Mesenchymal stem cell (in vitro differentiated cells and primary cell): Measurements from ENCODE around the gene CKMT2.

Source experiments
- DNase-seq: peaks from one replicate; pipeline ENCODE4 v3.0.0-alpha.2; 2013
- H2AFZ ChIP-seq: one replicate; pipeline ENCODE4 v1.6.1; 2013; ENCODE audit warnings: low read depth, mild to moderate bottlenecking, control low read depth, inconsistent platforms, low read length, moderate library complexity
- H2AK5ac ChIP-seq: 2 replicates; pipeline ENCODE4 v1.6.1; 2013; ENCODE audit warnings: low read length, moderate library complexity, mild to moderate bottlenecking, inconsistent platforms; ENCODE audit not compliant: severe bottlenecking
- H2BK120ac ChIP-seq: one replicate; pipeline ENCODE4 v1.6.1; 2013; ENCODE audit warnings: low read depth, mild to moderate bottlenecking, inconsistent platforms, low read length, moderate library complexity
- H2BK12ac ChIP-seq, 2 experiments: one replicate each; pipeline ENCODE4 v1.6.1; 2013; ENCODE audit warnings: inconsistent platforms in 2 of 2, low read length in 2 of 2, mild to moderate bottlenecking in 2 of 2, moderate library complexity in 2 of 2, control low read depth in 1 of 2
- H2BK15ac ChIP-seq: one replicate; pipeline ENCODE4 v1.6.1; 2013; ENCODE audit warnings: mild to moderate bottlenecking, low read depth, inconsistent platforms; ENCODE audit not compliant: poor library complexity, severe bottlenecking
- H2BK5ac ChIP-seq: 2 replicates; pipeline ENCODE4 v1.6.1; 2013; ENCODE audit warnings: low read depth, mild to moderate bottlenecking, low read length, control low read depth, inconsistent platforms; ENCODE audit not compliant: poor library complexity, severe bottlenecking
- H3K14ac ChIP-seq, 2 experiments: one replicate each; pipeline ENCODE4 v1.6.1; 2013; ENCODE audit warnings: inconsistent platforms in 2 of 2, low read length in 2 of 2, control low read depth in 1 of 2, mild to moderate bottlenecking in 1 of 2, moderate library complexity in 1 of 2
- H3K18ac ChIP-seq, 2 experiments: one replicate each; pipeline ENCODE4 v1.6.1; 2013; ENCODE audit warnings: inconsistent platforms in 2 of 2, low read length in 2 of 2, control low read depth in 1 of 2, low read depth in 1 of 2, mild to moderate bottlenecking in 1 of 2
- H3K23ac ChIP-seq, 2 experiments: one replicate each; pipeline ENCODE4 v1.6.1; 2013; ENCODE audit warnings: inconsistent platforms in 2 of 2, low read length in 2 of 2, mild to moderate bottlenecking in 2 of 2, moderate library complexity in 2 of 2, control low read depth in 1 of 2
- H3K27ac ChIP-seq: 2 replicates; pipeline ENCODE4 v1.5.1; 2013; ENCODE audit warnings: mild to moderate bottlenecking, moderate library complexity, low read length, control low read depth, inconsistent platforms; ENCODE audit not compliant: poor library complexity, severe bottlenecking
- H3K27me3 ChIP-seq, 2 experiments: 2 replicates each; pipeline versions ENCODE4 v1.6.1 to v1.7.0; 2013; ENCODE audit warnings: low read length in 2 of 2, mild to moderate bottlenecking in 2 of 2, moderate library complexity in 2 of 2, control low read depth in 1 of 2, inconsistent platforms in 1 of 2; ENCODE audit not compliant: control insufficient read depth in 1 of 2, insufficient read depth in 1 of 2
- H3K36me3 ChIP-seq, 2 experiments: 2 replicates each; pipeline versions ENCODE4 v1.6.1 to v1.7.0; 2013; ENCODE audit warnings: low read length in 2 of 2, control low read depth in 1 of 2, inconsistent platforms in 1 of 2, low read depth in 1 of 2, mild to moderate bottlenecking in 1 of 2; ENCODE audit not compliant: insufficient read depth in 2 of 2, control insufficient read depth in 1 of 2
- H3K4ac ChIP-seq, 2 experiments: one replicate each; pipeline ENCODE4 v1.6.1; 2013; ENCODE audit warnings: inconsistent platforms in 2 of 2, low read length in 2 of 2, mild to moderate bottlenecking in 2 of 2, moderate library complexity in 2 of 2, control low read depth in 1 of 2, low read depth in 1 of 2
- H3K4me1 ChIP-seq: 2 replicates; pipeline ENCODE4 v1.6.1; 2013; ENCODE audit warnings: low read depth, low read length, control low read depth; ENCODE audit not compliant: control insufficient read depth, insufficient read depth
- H3K4me2 ChIP-seq: 2 replicates; pipeline ENCODE4 v1.6.1; 2013; ENCODE audit warnings: low read length, mild to moderate bottlenecking, inconsistent platforms; ENCODE audit not compliant: poor library complexity, severe bottlenecking
- H3K4me3 ChIP-seq, 2 experiments: 2 replicates each; pipeline versions ENCODE4 v1.5.1 to v1.7.0; 2013; ENCODE audit warnings: low read length in 2 of 2, mild to moderate bottlenecking in 2 of 2, control low read depth in 1 of 2, low read depth in 1 of 2; ENCODE audit not compliant: insufficient read depth in 1 of 2
- H3K79me1 ChIP-seq: replicated peaks from 2 replicates; pipeline ENCODE4 v1.6.1; 2013; ENCODE audit warnings: mild to moderate bottlenecking, control low read depth, low read length, inconsistent platforms; ENCODE audit not compliant: poor library complexity, severe bottlenecking
- H3K9ac ChIP-seq: 2 replicates; pipeline ENCODE4 v1.7.0; 2013; ENCODE audit warnings: mild to moderate bottlenecking, low read length, moderate library complexity
- H3K9me3 ChIP-seq: 2 replicates; pipeline ENCODE4 v1.7.0; 2013; ENCODE audit warnings: mild to moderate bottlenecking, low read length; ENCODE audit not compliant: control insufficient read depth
- H4K8ac ChIP-seq: one replicate; pipeline ENCODE4 v1.6.1; 2013; ENCODE audit warnings: inconsistent platforms, mild to moderate bottlenecking, low read length, moderate library complexity
- H4K91ac ChIP-seq: one replicate; pipeline ENCODE4 v1.6.1; 2013; ENCODE audit warnings: mild to moderate bottlenecking, low read length, inconsistent platforms
- WGBS: methylation state at CpG from one replicate; pipeline ENCODE4 v1.1.7; 2013; ENCODE audit warnings: mixed read lengths; 5-methylcytosine and 5-hydroxymethylcytosine counted together

The CKMT2 gene

DNA sequence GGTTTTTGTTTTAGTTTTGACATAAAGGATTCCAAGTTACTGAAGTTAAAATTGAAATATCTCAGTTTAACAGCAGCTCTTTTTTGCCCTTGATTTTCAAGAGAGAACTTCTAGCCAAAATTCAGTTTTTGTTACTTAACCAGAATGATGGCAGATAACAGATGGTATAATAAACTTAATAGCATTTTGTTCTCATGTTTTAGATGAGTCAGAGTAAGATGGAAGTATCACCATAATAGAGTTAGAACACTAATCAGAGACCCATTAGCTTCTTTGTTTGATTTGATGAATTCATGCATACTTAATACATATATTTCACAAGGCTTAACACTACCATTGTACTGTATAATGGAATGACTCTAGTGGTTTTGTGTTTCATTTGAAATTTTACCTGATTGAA, 80.2 kb downstream of the CKMT2 start:
- Histone ChIP-seq H2BK12ac (no peak overlapping the region), H2BK120ac (no peak overlapping the region), H3K4ac (no peak overlapping the region), H4K91ac (no peak overlapping the region), H2BK15ac (no peak overlapping the region), H2AK5ac (no peak overlapping the region), H2AFZ (no peak overlapping the region), H2BK5ac (no peak overlapping the region), H3K79me1 (peaks cover 5% of the 10 kb centered on the region), H4K8ac (no peak overlapping the region), H3K9me3 (no peaks in the 10 kb centered on the region), H3K27me3 (no peaks in the 10 kb centered on the region), H3K14ac (no peak overlapping the region), H3K4me1 (no peaks in the 10 kb centered on the region), H3K23ac (no peak overlapping the region), H3K36me3 (peaks cover 5 to 71% of the 10 kb centered on the region in 2 experiments), H3K9ac (no peak overlapping the region), H3K27ac (no peak overlapping the region), H3K4me3 (no peak overlapping the region), H3K18ac (no peak overlapping the region), H3K4me2 (no peak overlapping the region)
- DNase-seq = no peak

DNA sequence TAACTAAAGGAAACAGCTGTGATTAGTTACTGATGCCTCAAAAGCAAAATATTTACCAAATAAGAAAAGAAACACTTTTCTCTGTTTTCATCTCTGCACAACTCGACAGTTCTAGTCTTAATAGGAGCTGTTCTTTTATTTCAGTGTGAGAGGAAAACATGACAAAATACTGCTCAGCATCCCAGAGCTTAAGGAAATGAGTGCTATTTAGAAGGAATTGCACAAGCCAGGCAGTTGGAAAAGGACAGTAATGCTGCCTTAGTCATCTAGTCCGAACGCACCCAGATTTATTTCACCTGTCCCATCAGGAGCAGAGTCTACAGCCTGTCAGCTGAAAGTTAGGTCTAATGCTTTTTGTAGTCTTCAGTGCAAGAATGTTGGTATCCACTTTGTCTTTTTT, 80.6 kb downstream of the CKMT2 start:
- Histone ChIP-seq H2BK5ac (no peak overlapping the region), H3K27me3 (no peaks in the 10 kb centered on the region), H3K9ac (no peak overlapping the region), H2AFZ (no peak overlapping the region), H3K4me1 (no peaks in the 10 kb centered on the region), H2BK12ac (no peak overlapping the region), H3K27ac (no peak overlapping the region), H2AK5ac (no peak overlapping the region), H4K91ac (no peak overlapping the region), H2BK15ac (no peak overlapping the region), H3K79me1 (peaks cover 2% of the 10 kb centered on the region), H3K4me2 (no peak overlapping the region), H3K18ac (no peak overlapping the region), H3K36me3 (peaks cover 5 to 67% of the 10 kb centered on the region in 2 experiments), H2BK120ac (no peak overlapping the region), H4K8ac (no peak overlapping the region), H3K4ac (no peak overlapping the region), H3K9me3 (no peaks in the 10 kb centered on the region), H3K4me3 (no peak overlapping the region), H3K23ac (no peak overlapping the region), H3K14ac (no peak overlapping the region)
- peak; percentile 13 for DNase-seq
- WGBS = 94% methylated on average over 3 of the region's 3 CpGs

DNA sequence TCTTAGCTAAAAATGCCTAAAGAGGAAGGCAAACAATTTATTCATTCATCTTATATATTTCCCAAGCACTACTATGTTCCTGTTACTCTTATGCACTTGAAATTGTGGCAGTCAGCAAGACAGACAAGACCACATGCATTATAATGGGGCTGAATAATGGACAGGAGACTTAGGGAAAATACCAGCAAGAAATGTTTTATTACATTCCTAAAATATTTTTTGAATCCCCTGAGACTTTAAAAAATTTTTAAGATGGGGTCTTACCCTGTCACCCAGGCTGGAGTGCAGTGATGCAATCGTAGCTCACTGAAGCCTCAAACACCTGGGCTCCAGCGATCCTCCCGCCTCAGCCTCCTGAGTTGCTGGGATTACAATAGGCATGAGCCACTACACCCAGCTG, 81.5 kb downstream of the CKMT2 start:
- H2AK5ac ChIP-seq = no peak overlapping the region
- H2AFZ ChIP-seq = no peak overlapping the region
- no peak overlapping the region for H3K4me2 ChIP-seq
- H3K4ac ChIP-seq = no peak overlapping the region
- H2BK120ac ChIP-seq = no peak overlapping the region
- H4K8ac ChIP-seq = no peak overlapping the region
- no peak overlapping the region for H3K4me3 ChIP-seq
- no peaks in the 10 kb centered on the region for H3K27me3 ChIP-seq
- H3K36me3 ChIP-seq = peaks cover 2 to 58% of the 10 kb centered on the region in 2 experiments
- no peak overlapping the region for H2BK5ac ChIP-seq
- H3K14ac ChIP-seq = no peak overlapping the region
- no peaks in the 10 kb centered on the region for H3K4me1 ChIP-seq
- no peak overlapping the region for H3K27ac ChIP-seq
- no peaks in the 10 kb centered on the region for H3K9me3 ChIP-seq
- no peak overlapping the region for H2BK12ac ChIP-seq
- no peak overlapping the region for H4K91ac ChIP-seq
- no peak overlapping the region for H2BK15ac ChIP-seq
- no peak overlapping the region for H3K18ac ChIP-seq
- H3K23ac ChIP-seq = no peak overlapping the region
- DNase-seq = no peak
- H3K9ac ChIP-seq = no peak overlapping the region
- H3K79me1 ChIP-seq = peaks cover under 1% of the 10 kb centered on the region
- 98% methylated on average over 3 of the region's 3 CpGs for WGBS

DNA sequence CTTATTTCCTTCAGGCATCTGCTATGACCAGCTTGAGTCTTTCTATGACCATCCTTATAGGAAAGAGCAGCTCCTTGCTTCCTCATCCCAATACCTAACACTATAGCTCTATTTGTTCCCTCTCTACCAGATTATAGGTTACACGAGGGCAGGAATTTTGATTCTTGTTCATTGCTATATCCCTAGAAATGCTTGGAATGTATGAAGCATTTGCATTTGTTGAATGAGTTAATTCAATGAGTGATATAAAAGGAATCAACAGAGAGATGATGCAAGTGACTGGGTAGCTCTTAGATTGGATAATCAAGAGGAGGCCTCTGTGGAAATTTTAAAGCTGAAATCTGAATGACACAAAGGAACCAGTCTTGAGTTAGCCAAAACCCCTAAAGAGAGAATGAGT, 82.2 kb downstream of the CKMT2 start:
- no peak overlapping the region for H3K9ac ChIP-seq
- H2BK120ac ChIP-seq = no peak overlapping the region
- no peak overlapping the region for H3K14ac ChIP-seq
- no peak overlapping the region for H3K4me3 ChIP-seq
- 73% methylated on average over 1 of the region's 1 CpG for WGBS
- no peaks in the 10 kb centered on the region for H3K4me1 ChIP-seq
- no peaks in the 10 kb centered on the region for H3K9me3 ChIP-seq
- no peak overlapping the region for H4K8ac ChIP-seq
- no peak overlapping the region for H3K27ac ChIP-seq
- H3K23ac ChIP-seq = no peak overlapping the region
- no peak overlapping the region for H3K4me2 ChIP-seq
- no peak overlapping the region for H2BK12ac ChIP-seq
- no peaks in the 10 kb centered on the region for H3K27me3 ChIP-seq
- no peak overlapping the region for H2BK5ac ChIP-seq
- H3K4ac ChIP-seq = no peak overlapping the region
- H3K36me3 ChIP-seq = peaks cover 2 to 50% of the 10 kb centered on the region in 2 experiments
- H4K91ac ChIP-seq = no peak overlapping the region
- DNase-seq = peak; percentile 9
- no peak overlapping the region for H2BK15ac ChIP-seq
- H3K18ac ChIP-seq = no peak overlapping the region
- H3K79me1 ChIP-seq = no peaks in the 10 kb centered on the region
- H2AK5ac ChIP-seq = no peak overlapping the region
- H2AFZ ChIP-seq = no peak overlapping the region
